GM21786 (cell line): ENCODE data around the gene CYP2A7.
"Not testable (repeated sequence)": the region's sequence is repeated elsewhere in the genome, so short reads cannot be mapped to it uniquely, and the experiment has no call there.

Source experiments
- ATAC-seq: cut with Tn5 transposase; IDR thresholded peaks from one replicate; pipeline ENCODE4 v1.9.1; 2021; ENCODE audit not compliant: unreplicated experiment

Gene CYP2A7

GRCh38 chr19:40843653-40844052 lies 38.4 kb downstream of the CYP2A7 start:
- not testable (repeated sequence) for ATAC-seq

DNA sequence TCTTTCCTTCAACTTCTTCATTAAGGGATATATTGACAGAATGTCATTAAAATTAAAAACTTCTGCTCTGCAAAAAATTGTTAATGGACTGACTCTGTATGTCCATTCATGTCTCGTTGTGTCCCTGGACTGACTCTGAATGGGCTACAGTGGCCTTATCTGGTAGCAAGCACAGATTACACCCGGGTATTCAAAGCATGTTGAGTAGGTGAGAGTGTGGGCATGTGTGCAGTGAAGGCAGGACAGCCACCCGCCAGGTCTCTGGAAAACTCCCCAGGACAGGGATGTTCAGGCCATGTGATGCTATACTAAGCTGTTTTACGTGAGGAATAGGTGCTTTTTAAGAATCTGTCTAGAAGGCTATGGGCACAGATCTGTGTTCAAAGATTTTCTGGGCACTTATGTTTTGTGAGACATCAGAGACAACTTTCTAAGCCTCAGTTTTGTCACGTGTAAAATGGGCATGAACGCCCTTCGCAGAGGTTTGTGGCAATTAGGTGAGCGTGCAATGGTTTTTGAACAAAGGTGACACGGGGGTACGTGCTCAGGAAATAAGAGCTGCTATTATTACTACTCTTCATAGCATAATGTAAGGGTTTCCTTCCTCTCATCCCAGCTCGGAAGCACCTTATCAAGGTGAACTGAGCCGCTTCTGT lies 38.9 kb downstream of the CYP2A7 start:
- not testable (repeated sequence) for ATAC-seq

- ATAC-seq = not testable (repeated sequence)
Measured at GRCh38 chr19:40842012-40842411, 40.0 kb downstream of the CYP2A7 start.

DNA sequence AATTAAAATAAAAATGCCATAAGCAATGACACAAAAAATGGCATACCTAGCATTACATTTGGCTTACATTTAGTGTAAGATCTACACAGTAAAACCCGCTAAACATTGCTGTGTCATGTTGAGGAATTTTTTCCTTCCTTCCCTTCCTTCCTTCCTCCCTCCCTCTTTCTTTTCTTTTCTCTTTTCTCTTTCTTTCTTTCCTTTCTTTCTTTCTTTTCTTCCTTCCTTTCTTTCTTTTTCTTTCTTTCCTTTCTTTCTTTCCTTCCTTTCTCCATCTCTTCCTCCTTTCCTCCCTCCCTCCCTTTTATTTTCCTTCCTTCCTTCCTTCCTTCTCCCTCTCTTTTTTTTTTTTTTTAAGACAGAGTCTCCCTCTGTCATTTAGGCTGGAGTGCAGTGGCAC lies 43.6 kb downstream of the CYP2A7 start:
- not testable (repeated sequence) for ATAC-seq

DNA sequence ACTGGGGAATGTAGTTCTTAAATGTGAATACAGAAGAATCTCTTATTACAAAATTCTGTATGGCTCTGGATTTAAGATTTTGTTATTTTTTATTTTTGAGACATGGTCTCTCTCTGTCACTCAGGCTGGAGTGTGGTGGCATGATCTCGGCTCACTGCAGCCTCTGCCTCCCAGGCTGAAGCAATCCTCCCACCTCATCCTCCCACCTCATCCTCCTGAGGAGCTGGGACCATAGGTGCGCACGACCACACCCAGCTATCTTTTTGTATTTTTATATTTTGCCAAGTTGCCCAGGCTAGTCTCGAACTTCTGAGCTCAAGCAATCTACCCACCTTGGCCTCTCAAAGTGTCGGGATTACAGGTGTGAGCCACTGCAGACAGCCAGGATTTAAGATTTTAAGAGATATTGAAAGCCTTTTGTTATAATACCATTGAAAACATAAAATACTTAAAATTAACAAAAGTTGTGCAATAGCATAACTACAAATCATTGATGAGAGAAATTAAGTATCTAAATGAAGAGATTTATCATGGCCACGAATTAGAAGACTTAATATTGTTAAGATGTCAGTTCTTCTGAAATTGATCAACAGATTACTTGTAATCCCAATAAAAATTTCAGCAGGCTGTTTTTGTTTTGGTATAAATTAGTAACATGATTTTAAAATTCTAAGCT lies 45.1 kb downstream of the CYP2A7 start:
- ATAC-seq = no peak

GRCh38 chr19:40833728-40834533 lies 48.1 kb downstream of the CYP2A7 start:
- ATAC-seq = not testable (repeated sequence)

- not testable (repeated sequence) for ATAC-seq
Measured at GRCh38 chr19:40832431-40832790, 49.6 kb downstream of the CYP2A7 start.

GRCh38 chr19:40831502-40832430 lies 50.3 kb downstream of the CYP2A7 start:
- no peak for ATAC-seq

DNA sequence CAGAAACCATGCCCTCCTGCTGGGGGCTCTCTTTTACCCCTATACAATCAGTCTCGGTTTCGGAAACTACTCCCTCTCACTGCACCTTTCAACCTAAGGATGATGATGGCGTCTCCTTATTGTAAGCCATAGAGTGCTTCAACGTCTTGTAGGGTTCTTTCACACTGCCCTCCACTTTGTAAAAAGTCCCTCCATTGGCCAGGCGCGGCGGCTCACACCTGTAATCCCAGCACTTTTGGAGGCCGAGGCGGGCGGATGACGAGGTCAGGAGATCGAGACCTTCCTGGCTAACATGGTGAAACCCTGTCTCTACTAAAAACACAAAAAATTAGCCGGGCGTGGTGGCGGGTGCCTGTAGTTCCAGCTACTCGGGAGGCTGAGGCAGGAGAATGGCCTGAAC lies 51.3 kb downstream of the CYP2A7 start:
- not testable (repeated sequence) for ATAC-seq

GRCh38 chr19:40829205-40829604 lies 52.8 kb downstream of the CYP2A7 start:
- no peak for ATAC-seq

DNA sequence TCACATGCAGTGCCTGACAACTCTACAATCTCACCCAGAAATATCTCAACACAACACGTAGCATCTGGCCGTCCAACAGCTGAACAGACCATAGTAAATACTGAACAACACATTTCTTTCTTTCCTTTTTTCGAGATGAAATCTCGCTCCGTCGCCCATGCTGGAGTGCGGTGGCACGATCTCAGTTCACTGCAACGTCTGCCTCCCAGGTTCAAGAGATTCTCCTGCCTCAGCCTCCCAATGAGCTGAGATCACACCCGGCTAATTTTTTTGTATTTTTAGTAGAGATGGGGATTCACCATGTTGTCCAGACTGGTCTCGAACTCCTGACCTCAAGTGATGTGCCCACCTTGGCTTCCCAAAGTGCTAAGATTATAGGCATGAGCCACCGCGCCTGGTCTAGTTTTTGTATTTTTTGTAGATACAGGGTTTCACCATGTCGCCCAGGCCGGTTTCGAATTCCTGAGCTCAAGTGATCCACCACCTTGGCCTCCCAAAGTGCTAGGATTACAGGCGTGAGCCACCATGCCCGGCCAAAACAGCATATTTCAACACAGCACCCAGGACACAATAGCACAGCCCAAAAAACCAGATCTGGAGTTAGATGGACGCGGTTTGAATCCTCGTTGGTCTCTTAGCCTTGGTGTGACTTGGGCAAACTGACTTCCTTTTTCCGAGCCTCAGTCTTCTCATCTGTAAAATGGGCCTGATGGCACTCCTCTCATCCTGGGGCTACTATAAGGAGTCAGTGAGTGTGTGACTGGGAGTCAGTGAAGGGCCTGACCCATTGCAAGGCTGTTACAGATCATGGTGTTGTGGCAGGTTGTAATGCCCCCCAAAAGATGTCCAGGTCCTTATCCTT lies 54.4 kb downstream of the CYP2A7 start:
- no peak for ATAC-seq

DNA sequence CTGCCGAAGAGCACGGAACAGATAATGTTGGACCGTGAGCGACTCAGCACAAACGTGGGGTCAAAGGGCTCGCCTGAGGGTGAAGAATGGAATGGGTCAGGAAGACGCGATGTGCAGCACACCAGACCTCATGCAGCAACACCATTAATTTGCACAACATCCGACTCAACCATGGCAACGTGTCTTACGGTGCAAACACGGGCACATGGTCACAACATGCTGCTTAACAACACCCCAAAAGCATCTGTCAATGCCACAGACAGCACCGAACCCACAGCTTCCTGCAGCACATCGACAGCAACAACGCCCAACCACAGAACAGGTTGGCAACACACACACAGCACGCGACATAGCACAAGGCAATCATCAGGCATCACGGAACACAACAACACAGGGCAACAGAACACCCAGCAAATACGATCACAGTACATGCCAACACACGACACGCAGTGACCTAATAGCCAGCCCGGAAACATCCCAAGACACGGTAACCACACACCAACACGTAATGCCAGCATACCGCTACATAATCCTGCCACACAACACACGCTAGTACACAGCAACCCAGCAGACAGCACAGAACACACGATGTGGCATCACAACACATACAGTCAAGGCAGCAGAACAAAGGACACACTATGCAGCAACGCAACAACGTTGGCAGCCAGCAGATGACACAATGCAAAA lies 55.2 kb downstream of the CYP2A7 start:
- not testable (repeated sequence) for ATAC-seq

DNA sequence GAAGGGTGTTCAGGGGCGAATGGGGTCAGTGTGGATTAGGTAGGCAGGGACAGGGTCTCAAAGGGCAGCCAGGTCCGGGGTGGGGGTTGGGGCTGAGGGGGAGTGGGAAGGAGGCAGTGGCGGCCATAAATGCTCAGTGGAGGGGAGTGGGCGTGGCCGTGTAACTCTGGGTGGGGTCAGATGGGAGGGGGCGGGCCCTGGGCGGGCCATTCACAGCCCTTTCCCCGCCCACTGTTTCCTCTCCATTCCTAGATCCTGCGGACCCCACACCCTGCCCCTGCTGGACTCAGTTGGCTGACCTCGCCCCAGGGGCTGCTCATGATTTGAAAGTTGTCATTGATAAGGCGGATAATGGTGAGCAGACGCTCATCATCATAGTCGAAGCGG lies 55.7 kb downstream of the CYP2A7 start:
- not testable (repeated sequence) for ATAC-seq

- not testable (repeated sequence) for ATAC-seq
Measured at GRCh38 chr19:40825460-40826095, 56.5 kb downstream of the CYP2A7 start.
